ENCODE data around the gene DPH5. TPM values are rescaled to one million over a fixed set of nuclear protein-coding genes. Genes with fewer than 3 reads are reported as not detected.

DPH5 gene
- total RNA-seq, 2 experiments from 2014 or later, result 19.4 to 45.6 TPM

DNA sequence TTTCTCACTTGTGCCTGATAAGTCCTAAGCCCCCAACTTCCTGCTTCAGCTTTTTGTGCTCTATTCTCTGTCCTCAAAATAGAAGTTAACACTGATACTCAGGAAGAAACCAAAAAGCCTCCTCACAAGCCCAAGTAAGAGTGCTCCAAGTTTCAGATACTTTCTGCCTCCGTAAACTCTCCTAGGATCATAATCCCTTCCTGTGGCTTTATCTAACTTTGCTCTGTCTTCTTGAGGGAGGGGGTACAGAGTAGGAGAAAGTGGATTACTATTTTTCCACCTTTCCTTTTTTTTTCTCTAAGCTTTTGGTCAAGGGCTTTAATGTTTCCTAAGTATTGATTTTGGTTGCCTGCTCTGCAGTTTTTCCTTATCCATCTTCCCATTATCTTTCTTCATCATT, 54.6 kb downstream of the DPH5 start:
- Histone ChIP-seq H3K27ac (ENCODE audit: low read depth, low read length, poor library complexity, severe bottlenecking) (no peak overlapping the region), H3K4me2 (ENCODE audit: low read length) (no peak overlapping the region), H3K4me1 (ENCODE audit: insufficient read depth, low read length, poor library complexity, severe bottlenecking) (no peaks in the 10 kb centered on the region), H4K20me1 (ENCODE audit: insufficient read depth, low read length) (no peaks in the 10 kb centered on the region), H3K36me3 (ENCODE audit: insufficient read depth, low read length) (peaks cover 40% of the 10 kb centered on the region), H2AFZ (ENCODE audit: low read length) (no peak overlapping the region), H3K79me2 (ENCODE audit: insufficient read depth, low read depth, low read length) (no peaks in the 10 kb centered on the region), H3K9me2 (ENCODE audit: insufficient read depth, low read length) (no peaks in the 10 kb centered on the region), H3K9me3 (ENCODE audit: low read length) (no peaks in the 10 kb centered on the region), H3K4me3 (ENCODE audit: low read depth, low read length, poor library complexity, severe bottlenecking) (no peak overlapping the region)
- no peak for DNase-seq (ENCODE audit: low spot score)
- intact Hi-C loops (cut with micrococcal nuclease; ENCODE audit: unreplicated experiment), result no loop called here
- POLR2A ChIA-PET, result no interaction called here
- CTCF ChIA-PET (ENCODE audit: unreplicated experiment), result no interaction called here
- BruUV-seq (replicated peaks), result no TSS peak
- TF ChIP-seq EZH2phosphoT487 (IDR thresholded peaks at IDR 0.05; ENCODE audit: borderline replicate concordance, low read depth, low read length), result no peak
- TF ChIP-seq, protein P1, sequence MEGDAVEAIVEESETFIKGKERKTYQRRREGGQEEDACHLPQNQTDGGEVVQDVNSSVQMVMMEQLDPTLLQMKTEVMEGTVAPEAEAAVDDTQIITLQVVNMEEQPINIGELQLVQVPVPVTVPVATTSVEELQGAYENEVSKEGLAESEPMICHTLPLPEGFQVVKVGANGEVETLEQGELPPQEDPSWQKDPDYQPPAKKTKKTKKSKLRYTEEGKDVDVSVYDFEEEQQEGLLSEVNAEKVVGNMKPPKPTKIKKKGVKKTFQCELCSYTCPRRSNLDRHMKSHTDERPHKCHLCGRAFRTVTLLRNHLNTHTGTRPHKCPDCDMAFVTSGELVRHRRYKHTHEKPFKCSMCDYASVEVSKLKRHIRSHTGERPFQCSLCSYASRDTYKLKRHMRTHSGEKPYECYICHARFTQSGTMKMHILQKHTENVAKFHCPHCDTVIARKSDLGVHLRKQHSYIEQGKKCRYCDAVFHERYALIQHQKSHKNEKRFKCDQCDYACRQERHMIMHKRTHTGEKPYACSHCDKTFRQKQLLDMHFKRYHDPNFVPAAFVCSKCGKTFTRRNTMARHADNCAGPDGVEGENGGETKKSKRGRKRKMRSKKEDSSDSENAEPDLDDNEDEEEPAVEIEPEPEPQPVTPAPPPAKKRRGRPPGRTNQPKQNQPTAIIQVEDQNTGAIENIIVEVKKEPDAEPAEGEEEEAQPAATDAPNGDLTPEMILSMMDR (conservative IDR thresholded peaks at IDR 0.05; ENCODE audit: low read length), result no peak

DNA sequence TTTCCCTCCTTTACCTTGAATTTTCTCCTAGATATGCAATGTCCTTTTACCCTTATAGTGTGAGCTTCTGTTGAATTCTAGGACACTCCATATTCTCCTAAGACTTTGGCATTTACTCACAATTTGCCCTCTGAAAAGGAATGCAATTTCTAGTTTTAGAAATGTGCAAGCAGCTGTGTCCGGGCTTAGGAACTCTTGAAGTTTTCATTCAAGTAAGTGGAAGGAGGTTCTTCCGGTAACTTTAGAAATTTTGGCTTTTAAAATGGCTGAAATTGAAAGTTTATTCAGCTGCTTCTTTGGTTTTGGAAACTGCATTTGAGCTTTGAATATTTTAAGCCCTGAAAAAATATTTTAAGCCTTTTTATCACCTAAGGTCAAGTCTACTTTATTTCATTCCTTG, 56.3 kb downstream of the DPH5 start:
- TF ChIP-seq, protein P1 (conservative IDR thresholded peaks at IDR 0.05; ENCODE audit: low read length), result no peak
- TF ChIP-seq EZH2phosphoT487 (IDR thresholded peaks at IDR 0.05; ENCODE audit: borderline replicate concordance, low read depth, low read length), result no peak
- DNase-seq (ENCODE audit: low spot score), result no peak
- H2AFZ ChIP-seq (ENCODE audit: low read length), result no peak overlapping the region
- H3K4me2 ChIP-seq (ENCODE audit: low read length), result no peak overlapping the region
- POLR2A ChIA-PET, result no interaction called here
- no peak overlapping the region for H3K27ac ChIP-seq (ENCODE audit: low read depth, low read length, poor library complexity, severe bottlenecking)
- intact Hi-C loops (cut with micrococcal nuclease; ENCODE audit: unreplicated experiment), result no loop called here
- no peak overlapping the region for H3K4me3 ChIP-seq (ENCODE audit: low read depth, low read length, poor library complexity, severe bottlenecking)
- no peaks in the 10 kb centered on the region for H3K79me2 ChIP-seq (ENCODE audit: insufficient read depth, low read depth, low read length)
- peaks cover 43% of the 10 kb centered on the region for H3K36me3 ChIP-seq (ENCODE audit: insufficient read depth, low read length)
- CTCF ChIA-PET (ENCODE audit: unreplicated experiment), result no interaction called here
- H3K4me1 ChIP-seq (ENCODE audit: insufficient read depth, low read length, poor library complexity, severe bottlenecking), result no peaks in the 10 kb centered on the region
- no peaks in the 10 kb centered on the region for H3K9me2 ChIP-seq (ENCODE audit: insufficient read depth, low read length)
- no peaks in the 10 kb centered on the region for H3K9me3 ChIP-seq (ENCODE audit: low read length)
- no peaks in the 10 kb centered on the region for H4K20me1 ChIP-seq (ENCODE audit: insufficient read depth, low read length)
- no TSS peak for BruUV-seq (replicated peaks)

DNA sequence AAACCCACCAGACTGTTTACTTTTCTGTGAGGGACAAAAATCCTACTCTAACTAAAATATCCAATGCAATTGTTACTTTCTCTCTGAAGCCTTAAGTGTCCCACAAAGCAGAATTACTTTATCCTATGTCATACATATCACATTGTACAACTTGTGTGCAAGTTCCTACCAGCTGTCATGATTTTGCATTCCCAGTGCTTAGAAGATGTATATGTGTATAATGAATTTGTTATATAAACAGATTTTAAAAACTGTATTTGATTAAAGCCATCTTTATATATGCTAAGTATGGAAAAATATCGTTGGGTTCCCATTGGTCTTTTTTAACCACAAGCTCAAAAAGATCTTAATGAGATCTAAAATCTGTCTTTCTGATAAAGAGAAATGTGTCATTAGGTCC, 57.0 kb downstream of the DPH5 start:
- no TSS peak for BruUV-seq (replicated peaks)
- POLR2A ChIA-PET, result no interaction called here
- Histone ChIP-seq H3K79me2 (ENCODE audit: insufficient read depth, low read depth, low read length) (no peaks in the 10 kb centered on the region), H3K9me3 (ENCODE audit: low read length) (no peaks in the 10 kb centered on the region), H3K4me3 (ENCODE audit: low read depth, low read length, poor library complexity, severe bottlenecking) (no peak overlapping the region), H3K9me2 (ENCODE audit: insufficient read depth, low read length) (no peaks in the 10 kb centered on the region), H3K27ac (ENCODE audit: low read depth, low read length, poor library complexity, severe bottlenecking) (no peak overlapping the region), H3K4me2 (ENCODE audit: low read length) (no peak overlapping the region), H3K4me1 (ENCODE audit: insufficient read depth, low read length, poor library complexity, severe bottlenecking) (no peaks in the 10 kb centered on the region), H2AFZ (ENCODE audit: low read length) (no peak overlapping the region), H4K20me1 (ENCODE audit: insufficient read depth, low read length) (no peaks in the 10 kb centered on the region), H3K36me3 (ENCODE audit: insufficient read depth, low read length) (peaks cover 46% of the 10 kb centered on the region)
- CTCF ChIA-PET (ENCODE audit: unreplicated experiment), result no interaction called here
- intact Hi-C loops (cut with micrococcal nuclease; ENCODE audit: unreplicated experiment), result no loop called here
- DNase-seq (ENCODE audit: low spot score), result no peak
- TF ChIP-seq, protein P1 (conservative IDR thresholded peaks at IDR 0.05; ENCODE audit: low read length), result no peak
- TF ChIP-seq EZH2phosphoT487 (IDR thresholded peaks at IDR 0.05; ENCODE audit: borderline replicate concordance, low read depth, low read length), result no peak

Data from OCI-LY7 (cell line).